ENCODE results near the gene CAPN10. TPM values are rescaled to one million over a fixed set of nuclear protein-coding genes. Genes with fewer than 3 reads are reported as not detected.

The CAPN10 gene
- total RNA-seq, 1 donor from 2014 or later, result 27.8 TPM

GRCh38 chr2:240636563-240637115, 50.1 kb downstream of the CAPN10 start:
- Histone ChIP-seq H3K4me3 (no peak overlapping the region), H3K36me3 (no peaks in the 10 kb centered on the region), H3K4me1 (no peaks in the 10 kb centered on the region), H3K27ac (no peak overlapping the region), H3K27me3 (no peaks in the 10 kb centered on the region), H3K9me3 (no peaks in the 10 kb centered on the region)
- intact Hi-C loops (cut with DNase I), result no loop called here
- no peak for TF ChIP-seq CTCF (IDR thresholded peaks at IDR 0.05)
- peak in 1 of 2 donors; percentile 38 for DNase-seq (ENCODE audit: low spot score in 2 of 2)

GRCh38 chr2:240637116-240637900, 50.8 kb downstream of the CAPN10 start:
- Histone ChIP-seq H3K4me1 (no peaks in the 10 kb centered on the region), H3K27ac (no peak overlapping the region), H3K9me3 (no peaks in the 10 kb centered on the region), H3K36me3 (no peaks in the 10 kb centered on the region), H3K4me3 (no peak overlapping the region), H3K27me3 (no peaks in the 10 kb centered on the region)
- no peak for TF ChIP-seq CTCF (IDR thresholded peaks at IDR 0.05)
- DNase-seq (ENCODE audit: low spot score in 2 of 2), result peak in 1 of 2 donors; percentile 50
- intact Hi-C loops (cut with DNase I), result no loop called here

- H3K27me3 ChIP-seq, result no peaks in the 10 kb centered on the region
- DNase-seq (ENCODE audit: low spot score in 2 of 2), result peak in 1 of 2 donors; percentile 39
These were observed 51.4 kb downstream of the CAPN10 start for GRCh38 chr2:240637901-240638345.

GRCh38 chr2:240638512-240639160, 52.1 kb downstream of the CAPN10 start:
- H3K27ac ChIP-seq, result no peak overlapping the region
- no peaks in the 10 kb centered on the region for H3K36me3 ChIP-seq
- no peak for TF ChIP-seq CTCF (IDR thresholded peaks at IDR 0.05)
- H3K4me3 ChIP-seq, result no peak overlapping the region
- peak in 1 of 2 donors; percentile 22 for DNase-seq (ENCODE audit: low spot score in 2 of 2)
- intact Hi-C loops (cut with DNase I), result no loop called here
- no peaks in the 10 kb centered on the region for H3K4me1 ChIP-seq
- H3K27me3 ChIP-seq, result no peaks in the 10 kb centered on the region
- no peaks in the 10 kb centered on the region for H3K9me3 ChIP-seq

More at GRCh38 chr2:240637901-240638345, 51.4 kb downstream of the CAPN10 start:
- no peak for TF ChIP-seq CTCF (IDR thresholded peaks at IDR 0.05)
- no peaks in the 10 kb centered on the region for H3K36me3 ChIP-seq
- intact Hi-C loops (cut with DNase I), result no loop called here
- H3K27ac ChIP-seq, result no peak overlapping the region
- no peaks in the 10 kb centered on the region for H3K9me3 ChIP-seq
- no peak overlapping the region for H3K4me3 ChIP-seq
- H3K4me1 ChIP-seq, result no peaks in the 10 kb centered on the region

- DNase-seq (ENCODE audit: low spot score in 2 of 2), result peak in 1 of 2 donors; percentile 55
- Histone ChIP-seq H3K27me3 (no peaks in the 10 kb centered on the region), H3K36me3 (no peaks in the 10 kb centered on the region), H3K27ac (no peak overlapping the region), H3K9me3 (no peaks in the 10 kb centered on the region), H3K4me3 (no peak overlapping the region), H3K4me1 (no peaks in the 10 kb centered on the region)
- no peak for TF ChIP-seq CTCF (IDR thresholded peaks at IDR 0.05)
- intact Hi-C loops (cut with DNase I), result no loop called here
These were observed 53.0 kb downstream of the CAPN10 start for GRCh38 chr2:240639566-240639965.
